ENCODE data around the gene RSL1D1. TPM values are rescaled to one million over a fixed set of nuclear protein-coding genes. Genes with fewer than 3 reads are reported as not detected.

The RSL1D1 gene
- polyA plus RNA-seq, 1 donor from 2014 or later = 61.2 TPM

DNA sequence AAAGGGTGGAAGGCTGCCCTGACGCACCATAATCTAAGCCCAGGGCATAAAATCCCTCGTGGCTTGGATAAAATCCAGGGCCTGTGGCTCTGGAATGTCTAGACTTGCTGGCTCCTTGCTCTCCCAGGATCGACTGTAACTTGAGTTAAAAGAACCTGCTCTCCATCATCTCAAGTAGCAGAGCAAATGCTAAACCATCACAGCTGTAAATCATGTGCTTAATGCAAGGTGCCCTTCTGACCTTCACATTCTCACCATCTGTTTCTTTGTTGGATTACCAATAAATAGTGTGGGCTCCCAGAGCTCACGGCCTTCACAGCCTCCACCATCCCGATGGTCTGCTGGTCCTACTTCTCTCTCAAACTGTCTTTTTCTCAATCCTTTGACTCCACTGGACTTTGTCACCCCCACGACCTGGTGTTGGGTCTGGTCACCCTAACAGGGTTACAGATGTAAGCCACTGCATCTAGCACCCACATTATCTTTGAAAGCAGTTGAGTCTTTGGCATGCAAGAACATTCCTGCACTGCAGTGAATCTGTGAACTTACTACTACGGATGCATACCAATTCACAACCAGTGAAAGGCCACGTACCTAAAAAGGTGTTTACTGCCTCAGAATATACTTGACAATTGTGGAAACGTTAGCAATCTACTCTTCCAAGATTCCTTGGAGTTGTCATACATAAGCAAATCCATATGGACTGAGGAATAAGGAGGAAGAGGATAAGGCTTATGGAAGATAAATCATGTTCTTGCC, 15.3 kb downstream of the RSL1D1 start:
- H3F3A ChIP-seq (ENCODE audit: insufficient read depth, low read length, poor library complexity, severe bottlenecking) = no peaks in the 10 kb centered on the region
- no peaks in the 10 kb centered on the region for H3K9me2 ChIP-seq (ENCODE audit: insufficient read depth, low read length)
- no peaks in the 10 kb centered on the region for H3K79me2 ChIP-seq (replicated peaks; ENCODE audit: insufficient read depth, low read length)
- no peak overlapping the region for H3K4me3 ChIP-seq (ENCODE audit: low read length)
- H2AFZ ChIP-seq (ENCODE audit: low read depth, low read length) = no peak overlapping the region
- no peak overlapping the region for H3K9ac ChIP-seq (ENCODE audit: low read length)
- no peaks in the 10 kb centered on the region for H3K27me3 ChIP-seq (ENCODE audit: insufficient read depth, low read depth, low read length)
- no peaks in the 10 kb centered on the region for H4K20me1 ChIP-seq (ENCODE audit: insufficient read depth)
- H3K9me3 ChIP-seq (ENCODE audit: low read length) = no peaks in the 10 kb centered on the region
- H3K36me3 ChIP-seq (ENCODE audit: insufficient read depth, low read length) = peaks cover 5% of the 10 kb centered on the region
- H3K4me2 ChIP-seq (ENCODE audit: low read length) = no peak overlapping the region
- no peak for TF ChIP-seq MXI1 (conservative IDR thresholded peaks at IDR 0.05; ENCODE audit: poor library complexity, severe bottlenecking)
- TF ChIP-seq TAF1 (IDR thresholded peaks at IDR 0.05; ENCODE audit: low read depth) = no peak
- TF ChIP-seq EP300 (conservative IDR thresholded peaks at IDR 0.05; ENCODE audit: poor library complexity, severe bottlenecking) = no peak
- TF ChIP-seq, protein P1, sequence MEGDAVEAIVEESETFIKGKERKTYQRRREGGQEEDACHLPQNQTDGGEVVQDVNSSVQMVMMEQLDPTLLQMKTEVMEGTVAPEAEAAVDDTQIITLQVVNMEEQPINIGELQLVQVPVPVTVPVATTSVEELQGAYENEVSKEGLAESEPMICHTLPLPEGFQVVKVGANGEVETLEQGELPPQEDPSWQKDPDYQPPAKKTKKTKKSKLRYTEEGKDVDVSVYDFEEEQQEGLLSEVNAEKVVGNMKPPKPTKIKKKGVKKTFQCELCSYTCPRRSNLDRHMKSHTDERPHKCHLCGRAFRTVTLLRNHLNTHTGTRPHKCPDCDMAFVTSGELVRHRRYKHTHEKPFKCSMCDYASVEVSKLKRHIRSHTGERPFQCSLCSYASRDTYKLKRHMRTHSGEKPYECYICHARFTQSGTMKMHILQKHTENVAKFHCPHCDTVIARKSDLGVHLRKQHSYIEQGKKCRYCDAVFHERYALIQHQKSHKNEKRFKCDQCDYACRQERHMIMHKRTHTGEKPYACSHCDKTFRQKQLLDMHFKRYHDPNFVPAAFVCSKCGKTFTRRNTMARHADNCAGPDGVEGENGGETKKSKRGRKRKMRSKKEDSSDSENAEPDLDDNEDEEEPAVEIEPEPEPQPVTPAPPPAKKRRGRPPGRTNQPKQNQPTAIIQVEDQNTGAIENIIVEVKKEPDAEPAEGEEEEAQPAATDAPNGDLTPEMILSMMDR (IDR thresholded peaks at IDR 0.05; ENCODE audit: poor library complexity, severe bottlenecking) = no peak
- H3K27ac ChIP-seq (ENCODE audit: low read length) = no peak overlapping the region

- H3K4me3 ChIP-seq (ENCODE audit: low read length) = no peak overlapping the region
- no peak for TF ChIP-seq MXI1 (conservative IDR thresholded peaks at IDR 0.05; ENCODE audit: poor library complexity, severe bottlenecking)
- TF ChIP-seq EZH2 (IDR thresholded peaks at IDR 0.05; ENCODE audit: borderline replicate concordance, insufficient read depth, low read length, poor library complexity, severe bottlenecking) = no peak
- no peak for TF ChIP-seq EP300 (conservative IDR thresholded peaks at IDR 0.05; ENCODE audit: poor library complexity, severe bottlenecking)
- TF ChIP-seq, protein P1 (IDR thresholded peaks at IDR 0.05; ENCODE audit: poor library complexity, severe bottlenecking) = no peak
- no peak for TF ChIP-seq TAF1 (IDR thresholded peaks at IDR 0.05; ENCODE audit: low read depth)
- no peak for TF ChIP-seq REST (IDR thresholded peaks at IDR 0.05; ENCODE audit: borderline replicate concordance)
- TF ChIP-seq RAD21 (conservative IDR thresholded peaks at IDR 0.05) = no peak
- no peak for TF ChIP-seq SMC3 (conservative IDR thresholded peaks at IDR 0.05; ENCODE audit: poor library complexity)
- H3K4me2 ChIP-seq (ENCODE audit: low read length) = no peak overlapping the region
- H3K36me3 ChIP-seq (ENCODE audit: insufficient read depth, low read length) = no peaks in the 10 kb centered on the region
- H3K79me2 ChIP-seq (replicated peaks; ENCODE audit: insufficient read depth, low read length) = no peaks in the 10 kb centered on the region
- no peaks in the 10 kb centered on the region for H3F3A ChIP-seq (ENCODE audit: insufficient read depth, low read length, poor library complexity, severe bottlenecking)
- no peaks in the 10 kb centered on the region for H3K9me3 ChIP-seq (ENCODE audit: low read length)
- H4K20me1 ChIP-seq (ENCODE audit: insufficient read depth) = no peaks in the 10 kb centered on the region
- H3K9ac ChIP-seq (ENCODE audit: low read length) = no peak overlapping the region
- H3K9me2 ChIP-seq (ENCODE audit: insufficient read depth, low read length) = no peaks in the 10 kb centered on the region
- no peak overlapping the region for H2AFZ ChIP-seq (ENCODE audit: low read depth, low read length)
- H3K27me3 ChIP-seq (ENCODE audit: insufficient read depth, low read depth, low read length) = no peaks in the 10 kb centered on the region
- H3K27ac ChIP-seq (ENCODE audit: low read length) = no peak overlapping the region
Observed at GRCh38 chr16:11835309-11835708, 16.0 kb downstream of the RSL1D1 start.
